ENCODE results near the gene GALNT2.

- TF ChIP-seq CTCF (IDR thresholded peaks at IDR 0.05): no peak
- TF ChIP-seq POLR2A (IDR thresholded peaks at IDR 0.05): no peak
Measured at GRCh38 chr1:230030122-230030821, 36.8 kb upstream of the GALNT2 start.

All from adrenal gland (tissue), 5 donors.